CD4-positive, alpha-beta T cell treated with Interleukin-6 for 4 hours (primary cell): ENCODE measurements around the gene HNRNPH1.
"Not testable (repeated sequence)": the region's sequence is repeated elsewhere in the genome, so short reads cannot be mapped to it uniquely, and the experiment has no call there.

Source experiments
- DNase-seq: peaks from one replicate; pipeline ENCODE4 v3.0.0-alpha.2; 2020; ENCODE audit warnings: mixed read lengths

HNRNPH1 gene, protein sequence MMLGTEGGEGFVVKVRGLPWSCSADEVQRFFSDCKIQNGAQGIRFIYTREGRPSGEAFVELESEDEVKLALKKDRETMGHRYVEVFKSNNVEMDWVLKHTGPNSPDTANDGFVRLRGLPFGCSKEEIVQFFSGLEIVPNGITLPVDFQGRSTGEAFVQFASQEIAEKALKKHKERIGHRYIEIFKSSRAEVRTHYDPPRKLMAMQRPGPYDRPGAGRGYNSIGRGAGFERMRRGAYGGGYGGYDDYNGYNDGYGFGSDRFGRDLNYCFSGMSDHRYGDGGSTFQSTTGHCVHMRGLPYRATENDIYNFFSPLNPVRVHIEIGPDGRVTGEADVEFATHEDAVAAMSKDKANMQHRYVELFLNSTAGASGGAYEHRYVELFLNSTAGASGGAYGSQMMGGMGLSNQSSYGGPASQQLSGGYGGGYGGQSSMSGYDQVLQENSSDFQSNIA

DNA sequence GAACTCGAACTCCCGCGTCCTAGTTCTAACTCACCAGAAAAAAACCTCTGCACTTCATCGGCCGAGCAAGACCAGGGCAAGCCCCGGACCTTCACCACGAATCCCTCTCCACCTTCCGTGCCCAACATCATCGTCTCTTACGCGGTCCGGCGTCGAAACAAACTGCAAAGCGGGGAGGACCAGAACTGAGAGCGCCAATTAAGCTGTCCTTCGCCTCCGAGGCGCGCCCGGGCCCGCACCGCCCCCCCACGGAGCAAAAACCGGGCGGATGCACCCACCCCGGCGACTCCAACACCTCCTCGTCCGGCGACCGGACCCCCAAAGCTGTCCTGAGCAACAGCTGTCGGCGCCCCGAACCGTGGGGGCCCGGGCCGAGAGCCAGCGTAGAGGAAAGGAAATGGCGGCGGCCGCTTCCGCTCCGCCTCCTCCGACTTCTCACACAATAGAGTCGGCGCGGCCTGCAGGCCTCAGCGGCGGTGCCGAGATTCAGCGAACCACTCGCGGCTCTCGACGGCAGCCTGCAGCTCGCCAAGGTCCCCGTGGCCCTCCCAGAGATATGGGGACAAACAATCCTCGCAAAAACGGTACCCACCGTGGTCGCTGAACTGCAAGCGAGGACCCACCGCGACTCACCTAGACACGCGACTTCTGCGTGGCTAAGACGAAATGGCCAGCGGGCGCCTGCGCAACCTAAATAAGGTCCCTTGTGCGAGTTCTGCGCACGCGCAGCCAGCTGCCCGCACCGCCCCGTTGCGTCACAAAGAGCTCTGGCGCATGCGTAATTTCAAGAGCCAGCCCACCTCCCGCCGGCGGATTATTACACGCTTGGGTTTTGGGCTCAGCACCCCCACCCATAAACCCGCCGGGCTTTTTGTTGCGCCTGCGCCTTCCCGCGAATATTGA lies at the start of gene HNRNPH1:
HNRNPH1 (minus strand) TSS at position 669 of the 903 bp plus-strand sequence; CDS start at position 131, 538 bp downstream.
- peak; percentile 98 for DNase-seq

DNA sequence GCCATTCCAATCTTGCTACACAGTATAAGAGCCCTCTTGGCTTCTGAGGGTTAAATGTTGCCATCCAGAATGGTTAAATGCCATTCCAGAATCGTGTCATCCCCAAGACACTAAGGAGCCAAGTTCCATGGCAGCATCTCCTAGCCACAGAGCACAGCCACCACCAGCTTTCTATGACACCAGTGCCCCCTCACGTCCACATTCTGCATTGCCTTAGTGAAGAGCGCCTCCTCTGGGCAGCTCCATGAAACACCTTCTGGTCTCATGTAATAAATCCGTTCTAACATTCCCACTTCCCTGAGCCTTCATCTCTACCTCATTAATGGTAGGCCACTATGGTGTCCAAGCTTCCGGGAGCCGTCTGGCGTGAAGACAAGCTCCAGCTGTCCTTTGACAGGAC lies 44.9 kb upstream of the HNRNPH1 start:
- DNase-seq, result peak; percentile 53

DNA sequence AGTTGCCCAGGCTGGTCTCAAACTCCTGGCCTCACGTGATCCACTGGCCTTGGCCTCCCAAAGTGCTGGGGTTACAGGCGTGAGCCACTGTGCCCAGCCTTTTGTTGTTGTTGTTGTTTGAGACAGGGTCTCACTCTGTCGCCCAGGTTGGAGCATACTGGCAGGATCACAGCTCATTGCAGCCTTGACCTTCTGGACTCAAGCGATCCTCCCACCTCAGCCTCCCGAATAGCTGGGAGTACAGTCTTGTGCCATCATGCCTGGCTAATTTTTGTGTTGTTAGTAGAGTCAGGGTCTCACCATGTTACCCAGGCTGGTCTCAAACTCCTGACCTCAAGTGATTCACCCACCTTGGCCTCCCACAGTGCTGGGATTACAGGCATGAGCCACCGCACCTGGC lies 38.2 kb upstream of the HNRNPH1 start:
- DNase-seq, result not testable (repeated sequence)

DNA sequence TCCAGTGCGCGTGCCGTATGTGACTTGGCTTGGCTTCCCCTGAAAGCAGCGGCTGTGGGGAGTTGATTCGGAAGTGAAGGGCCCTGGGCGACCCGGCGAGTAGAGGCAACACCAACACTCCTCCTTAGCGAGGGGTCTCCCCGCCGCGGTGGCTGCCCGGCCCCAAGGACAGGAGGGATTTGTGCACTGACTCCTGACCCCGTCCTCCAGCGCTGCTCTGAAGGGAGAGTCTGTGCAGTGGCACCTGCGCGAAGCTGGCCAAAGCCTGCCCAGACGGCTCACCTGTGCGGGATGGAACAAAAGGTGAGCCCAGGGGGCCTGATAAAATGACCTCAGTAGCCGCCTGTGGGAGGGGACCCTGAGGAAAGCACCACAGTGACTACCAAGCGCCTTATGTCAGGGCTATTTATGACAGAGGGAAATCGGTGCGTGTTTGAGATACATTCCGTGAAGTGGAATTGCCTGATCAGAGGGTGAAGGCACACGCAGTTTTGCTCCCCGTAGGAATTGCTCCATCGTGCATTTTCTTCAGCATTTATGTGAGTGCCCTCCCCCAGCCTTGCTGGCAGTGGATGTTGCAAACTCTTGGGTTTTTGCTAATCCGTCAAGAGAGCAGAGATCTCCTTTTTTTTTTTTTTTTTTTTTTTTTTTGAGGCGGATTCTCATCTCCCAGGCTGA lies 34.8 kb upstream of the HNRNPH1 start:
- DNase-seq, result not testable (repeated sequence)

DNA sequence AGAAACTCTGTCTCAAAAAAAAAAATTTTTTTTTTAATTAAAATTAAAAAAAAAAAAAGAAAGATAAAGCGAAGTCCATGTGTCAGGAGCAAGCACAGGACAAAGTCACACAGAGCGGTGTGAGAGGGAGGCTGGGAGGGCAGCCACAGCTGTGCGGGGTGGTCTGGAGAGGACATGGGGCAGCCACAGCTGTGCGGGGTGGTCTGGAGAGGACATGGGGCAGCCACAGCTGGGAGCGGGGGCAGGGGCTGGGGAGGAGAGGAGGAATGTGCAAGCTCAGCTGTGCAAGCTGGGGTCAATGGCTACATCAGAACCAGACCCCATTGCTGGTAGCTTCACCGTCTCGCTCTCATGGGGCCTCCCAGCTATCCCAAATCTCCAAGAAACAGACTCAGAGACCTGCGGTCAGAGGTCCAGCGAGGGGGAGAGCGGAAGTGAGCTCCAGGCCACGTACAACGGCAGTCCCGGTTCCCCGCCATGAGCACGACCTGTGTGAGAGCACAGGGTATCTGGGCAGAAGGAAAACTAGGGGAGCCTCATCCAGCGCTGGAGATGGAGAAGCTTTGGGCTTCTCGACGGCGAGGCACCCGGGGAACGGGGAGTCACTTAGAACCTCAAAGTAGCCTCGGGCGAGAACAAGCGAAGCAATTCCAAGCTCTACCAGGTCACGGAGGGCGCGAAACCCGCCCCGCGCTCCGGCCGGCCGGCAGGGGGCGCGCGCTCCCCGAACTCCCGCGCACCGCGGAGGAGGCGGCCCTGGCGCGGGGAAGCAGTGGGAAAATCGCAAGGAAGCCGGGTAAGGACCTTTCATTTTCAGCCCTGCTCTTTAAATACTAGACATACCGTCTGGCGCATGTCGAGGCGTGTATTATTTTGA lies 34.1 kb upstream of the HNRNPH1 start:
- DNase-seq, result not testable (repeated sequence)

DNA sequence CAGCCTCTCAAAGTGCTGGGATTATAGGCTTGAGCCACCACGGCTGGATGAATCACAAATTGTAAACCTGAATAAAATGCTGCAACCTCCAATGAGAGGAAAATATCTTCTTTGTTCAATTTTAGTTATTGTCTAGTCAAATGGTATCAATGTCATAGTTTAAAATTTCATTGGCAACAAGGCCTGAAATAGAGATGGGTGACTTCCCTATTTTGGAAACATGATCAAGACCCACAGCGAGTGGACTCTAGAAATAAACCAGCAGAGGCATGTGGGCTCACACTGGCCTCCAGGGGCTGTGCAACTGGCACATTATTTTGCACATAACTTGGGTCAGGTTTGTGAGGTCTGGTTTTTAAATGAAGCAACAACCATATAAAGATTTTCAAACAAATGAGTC lies 29.7 kb upstream of the HNRNPH1 start:
- DNase-seq, result not testable (repeated sequence)

DNA sequence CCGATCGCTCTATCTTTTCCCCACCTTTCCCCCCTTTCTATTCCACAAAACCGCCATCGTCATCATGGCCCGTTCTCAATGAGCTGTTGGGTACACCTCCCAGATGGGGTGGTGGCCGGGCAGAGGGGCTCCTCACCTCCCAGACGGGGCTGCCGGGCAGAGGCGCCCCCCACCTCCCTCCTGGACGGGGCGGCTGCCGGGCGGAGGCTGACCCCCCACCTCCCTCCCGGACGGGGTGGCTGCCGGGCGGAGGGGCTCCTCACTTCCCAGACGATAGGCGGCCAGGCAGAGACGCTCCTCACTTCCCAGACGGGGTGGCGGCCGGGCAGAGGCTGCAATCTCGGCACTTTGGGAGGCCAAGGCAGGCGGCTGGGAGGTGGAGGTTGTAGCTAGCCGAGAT lies 26.8 kb upstream of the HNRNPH1 start:
- not testable (repeated sequence) for DNase-seq

DNA sequence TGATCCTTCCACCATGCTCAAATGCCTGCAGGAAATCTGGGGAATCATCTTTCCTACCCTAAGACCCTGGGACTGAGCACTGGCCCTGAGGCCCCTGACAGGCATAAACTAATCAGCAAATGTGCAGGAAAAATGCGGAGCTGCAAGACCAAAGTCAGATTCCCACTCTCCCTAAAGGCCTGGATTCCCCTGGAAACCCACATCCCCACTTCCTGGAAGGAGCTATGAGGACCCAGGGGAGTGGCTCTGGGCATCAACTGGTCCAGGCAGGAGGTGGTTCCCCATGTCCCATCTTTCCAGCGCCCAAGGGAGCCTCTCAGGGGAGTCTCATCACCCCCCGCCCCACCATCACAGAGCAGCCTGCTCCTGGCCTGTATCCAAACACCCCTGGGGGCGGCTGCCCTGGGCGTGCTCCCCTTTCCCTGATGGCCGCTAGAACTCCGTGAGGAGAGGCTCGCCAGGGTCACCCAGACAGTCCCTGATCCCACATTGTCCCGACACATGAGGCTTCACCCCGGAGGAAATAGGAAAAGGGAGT lies 25.8 kb upstream of the HNRNPH1 start:
- DNase-seq, result not testable (repeated sequence)

DNA sequence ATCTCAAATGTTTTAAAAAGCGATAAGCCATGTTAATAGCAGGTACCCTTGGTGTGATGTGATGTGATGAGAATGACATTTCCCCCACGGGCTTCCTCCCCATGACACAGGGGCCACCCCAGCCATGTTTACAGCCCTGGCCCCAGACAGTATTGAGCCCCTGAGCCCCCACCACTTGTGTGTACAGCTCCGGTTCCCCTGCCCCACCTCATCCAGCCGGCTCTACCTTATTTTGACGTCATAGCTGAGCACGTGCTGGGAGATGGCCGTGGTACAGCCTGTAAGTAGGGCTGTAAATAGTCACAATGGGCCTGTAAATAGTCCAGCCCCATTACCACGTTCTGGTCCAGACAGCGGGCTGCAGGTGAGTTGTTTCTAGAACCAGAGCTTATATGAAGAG lies 24.9 kb upstream of the HNRNPH1 start:
- no peak for DNase-seq

DNA sequence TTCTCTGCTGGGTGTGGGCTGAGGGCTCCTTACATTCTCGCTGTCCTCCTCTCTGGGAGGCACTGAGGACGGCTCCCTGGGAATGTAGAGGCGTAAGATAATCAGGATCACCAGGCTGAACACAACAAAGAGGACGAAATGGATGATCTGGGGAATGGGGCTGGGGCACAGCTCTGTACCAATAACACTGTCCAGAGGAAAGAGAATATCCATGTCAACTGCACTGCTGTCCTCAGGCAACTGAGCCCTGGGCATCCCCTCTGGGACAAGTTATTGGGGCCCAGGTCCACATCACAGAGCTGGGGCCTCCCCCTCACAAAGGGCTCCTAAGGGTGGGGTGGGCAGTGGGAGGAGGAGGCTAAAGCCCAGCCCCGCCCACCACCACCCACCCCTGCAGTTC lies 21.3 kb upstream of the HNRNPH1 start:
- not testable (repeated sequence) for DNase-seq

DNA sequence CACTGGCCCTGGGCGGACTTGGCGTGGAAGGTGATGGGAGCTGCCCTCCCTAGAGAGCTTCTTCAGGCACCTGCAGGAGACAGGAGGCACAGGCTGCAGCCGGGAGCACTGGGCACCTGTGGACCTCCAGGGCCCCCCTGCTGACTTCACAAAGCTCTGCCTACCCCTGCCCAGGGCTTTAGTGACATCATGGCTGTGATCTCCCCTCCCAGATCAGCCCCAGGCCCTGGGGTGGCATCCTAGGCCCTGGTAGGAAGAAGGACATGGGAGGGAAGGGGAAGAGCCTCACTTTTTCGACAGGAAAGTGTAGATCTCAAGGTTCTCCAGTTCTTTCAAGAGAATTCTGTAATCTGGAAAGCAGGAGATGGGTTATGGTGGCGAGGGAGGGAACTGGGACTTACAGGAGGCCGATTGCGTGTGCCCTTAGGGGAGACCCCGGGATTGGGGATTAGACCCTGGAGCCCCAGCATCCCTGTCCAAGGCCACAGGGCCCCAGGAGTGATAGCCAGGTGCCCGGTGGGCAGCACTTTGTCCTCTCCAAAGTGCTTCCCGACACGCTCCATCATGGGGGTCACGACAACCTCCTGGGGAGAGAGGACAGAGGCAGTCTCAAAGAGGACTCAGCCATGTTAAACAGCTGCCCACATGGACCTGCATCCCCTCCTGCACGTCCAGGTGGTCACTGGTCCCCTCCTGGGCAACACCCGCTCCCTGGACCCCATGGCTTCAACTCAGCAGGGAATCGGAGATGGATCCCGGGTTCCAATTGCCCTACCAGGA lies 19.9 kb upstream of the HNRNPH1 start:
- not testable (repeated sequence) for DNase-seq

DNA sequence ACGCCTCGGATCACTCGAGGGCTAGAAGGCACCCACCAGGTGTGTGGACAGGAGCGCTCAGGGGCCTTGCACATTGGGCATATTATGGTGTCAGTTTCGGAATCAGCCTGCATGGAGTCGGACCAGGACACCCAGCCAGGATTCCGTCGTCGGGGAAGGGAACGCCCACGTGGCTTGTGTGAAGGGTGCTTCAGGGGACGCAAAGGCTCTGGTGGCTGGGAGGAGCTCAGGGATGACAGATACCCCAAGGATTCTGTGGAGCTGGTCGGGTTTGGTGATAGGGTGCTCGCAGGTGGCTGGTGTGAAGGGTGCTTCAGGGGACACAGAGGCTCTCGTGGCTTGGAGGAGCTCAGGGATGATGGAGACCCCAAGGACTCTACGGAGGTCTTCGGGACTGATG lies 19.2 kb upstream of the HNRNPH1 start:
- DNase-seq, result not testable (repeated sequence)

DNA sequence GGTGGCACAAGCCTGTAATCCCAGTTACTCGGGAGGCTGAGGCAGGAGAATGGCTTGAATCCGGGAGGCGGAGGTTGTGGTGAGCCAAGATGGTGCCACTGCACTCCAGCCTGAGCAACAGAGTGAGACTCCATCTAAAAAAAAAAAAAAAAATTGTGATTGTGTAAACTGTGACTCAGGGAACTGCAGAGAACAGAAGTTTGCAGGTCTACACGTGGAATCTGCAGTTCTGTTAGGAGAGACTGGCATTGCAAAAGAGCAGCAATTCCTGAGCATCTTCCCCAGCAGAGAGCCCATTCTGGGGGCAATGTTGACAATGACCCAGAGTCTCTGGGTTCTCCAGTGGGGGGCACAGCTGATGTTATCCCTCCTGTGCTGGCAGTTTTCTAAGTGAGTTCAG lies 18.3 kb upstream of the HNRNPH1 start:
- DNase-seq, result not testable (repeated sequence)

DNA sequence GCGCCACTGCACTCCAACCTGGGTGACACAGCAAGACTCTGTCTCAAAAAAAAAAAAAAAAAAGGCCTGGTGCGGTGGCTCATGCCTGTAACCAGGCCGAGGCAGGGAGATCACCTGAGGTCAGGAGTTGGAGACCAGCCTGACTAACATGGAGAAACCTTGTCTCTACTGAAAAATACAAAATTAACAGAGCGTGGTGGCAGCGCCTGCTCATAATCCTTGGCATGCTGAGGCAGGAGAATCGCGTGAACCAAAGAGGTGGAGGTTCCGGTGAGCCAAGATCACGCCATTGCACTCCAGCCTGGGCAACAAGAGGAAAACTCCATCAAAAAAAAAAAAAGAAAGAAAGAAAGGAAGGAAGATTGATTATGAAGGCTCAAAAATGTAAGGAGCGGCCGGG lies 15.8 kb upstream of the HNRNPH1 start:
- not testable (repeated sequence) for DNase-seq

DNA sequence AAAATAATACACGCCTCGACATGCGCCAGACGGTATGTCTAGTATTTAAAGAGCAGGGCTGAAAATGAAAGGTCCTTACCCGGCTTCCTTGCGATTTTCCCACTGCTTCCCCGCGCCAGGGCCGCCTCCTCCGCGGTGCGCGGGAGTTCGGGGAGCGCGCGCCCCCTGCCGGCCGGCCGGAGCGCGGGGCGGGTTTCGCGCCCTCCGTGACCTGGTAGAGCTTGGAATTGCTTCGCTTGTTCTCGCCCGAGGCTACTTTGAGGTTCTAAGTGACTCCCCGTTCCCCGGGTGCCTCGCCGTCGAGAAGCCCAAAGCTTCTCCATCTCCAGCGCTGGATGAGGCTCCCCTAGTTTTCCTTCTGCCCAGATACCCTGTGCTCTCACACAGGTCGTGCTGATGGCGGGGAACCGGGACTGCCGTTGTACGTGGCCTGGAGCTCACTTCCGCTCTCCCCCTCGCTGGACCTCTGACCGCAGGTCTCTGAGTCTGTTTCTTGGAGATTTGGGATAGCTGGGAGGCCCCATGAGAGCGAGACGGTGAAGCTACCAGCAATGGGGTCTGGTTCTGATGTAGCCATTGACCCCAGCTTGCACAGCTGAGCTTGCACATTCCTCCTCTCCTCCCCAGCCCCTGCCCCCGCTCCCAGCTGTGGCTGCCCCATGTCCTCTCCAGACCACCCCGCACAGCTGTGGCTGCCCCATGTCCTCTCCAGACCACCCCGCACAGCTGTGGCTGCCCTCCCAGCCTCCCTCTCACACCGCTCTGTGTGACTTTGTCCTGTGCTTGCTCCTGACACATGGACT lies 11.1 kb upstream of the HNRNPH1 start:
- DNase-seq, result not testable (repeated sequence)

DNA sequence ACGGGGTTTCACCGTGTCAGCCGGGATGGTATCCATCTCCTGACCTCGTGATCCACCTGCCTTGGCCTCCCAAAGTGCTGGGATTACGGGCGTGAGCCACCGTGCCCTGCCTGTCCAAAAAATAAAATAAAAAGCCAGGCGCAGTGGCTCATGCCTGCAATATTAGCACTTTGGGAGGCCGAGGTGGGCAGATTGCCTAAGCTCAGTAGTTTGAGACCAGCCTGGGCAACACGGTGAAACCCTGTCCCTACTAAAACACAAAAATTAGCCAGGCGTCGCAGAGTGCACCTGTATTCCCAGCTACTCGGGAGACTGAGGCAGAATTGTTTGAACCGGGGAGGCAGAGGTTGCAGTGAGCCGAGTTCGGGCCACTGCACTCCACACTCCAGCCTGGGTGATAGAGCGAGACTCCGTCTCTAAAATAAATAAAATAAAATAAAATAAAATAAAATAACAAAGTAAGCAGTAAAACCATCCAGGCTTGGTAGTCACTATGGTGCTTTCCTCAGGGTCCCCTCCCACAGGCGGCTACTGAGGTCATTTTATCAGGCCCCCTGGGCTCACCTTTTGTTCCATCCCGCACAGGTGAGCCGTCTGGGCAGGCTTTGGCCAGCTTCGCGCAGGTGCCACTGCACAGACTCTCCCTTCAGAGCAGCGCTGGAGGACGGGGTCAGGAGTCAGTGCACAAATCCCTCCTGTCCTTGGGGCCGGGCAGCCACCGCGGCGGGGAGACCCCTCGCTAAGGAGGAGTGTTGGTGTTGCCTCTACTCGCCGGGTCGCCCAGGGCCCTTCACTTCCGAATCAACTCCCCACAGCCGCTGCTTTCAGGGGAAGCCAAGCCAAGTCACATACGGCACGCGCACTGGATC lies 10.3 kb upstream of the HNRNPH1 start:
- DNase-seq, result not testable (repeated sequence)

DNA sequence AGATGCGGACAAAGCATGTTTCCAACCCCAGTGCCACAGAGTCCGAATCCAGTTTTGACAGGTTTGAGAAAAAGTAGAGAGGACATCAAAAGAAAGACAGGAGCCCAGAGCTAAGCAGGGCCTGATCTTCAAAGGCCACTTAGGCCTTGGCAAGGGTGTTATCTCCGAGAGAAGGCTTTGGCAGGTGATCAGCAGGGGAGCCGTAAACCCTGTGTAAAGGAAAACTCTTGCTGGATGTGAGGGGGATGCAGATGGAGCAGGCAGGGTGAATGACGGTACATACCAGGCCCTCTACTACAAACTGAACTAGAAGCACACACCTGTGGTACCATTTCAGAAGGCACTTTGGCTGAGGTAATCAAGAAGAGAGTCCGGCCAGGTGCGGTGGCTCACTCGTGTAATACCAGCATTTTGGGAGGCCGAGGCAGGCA lies 1.4 kb upstream of the HNRNPH1 start:
- DNase-seq, result no peak

DNA sequence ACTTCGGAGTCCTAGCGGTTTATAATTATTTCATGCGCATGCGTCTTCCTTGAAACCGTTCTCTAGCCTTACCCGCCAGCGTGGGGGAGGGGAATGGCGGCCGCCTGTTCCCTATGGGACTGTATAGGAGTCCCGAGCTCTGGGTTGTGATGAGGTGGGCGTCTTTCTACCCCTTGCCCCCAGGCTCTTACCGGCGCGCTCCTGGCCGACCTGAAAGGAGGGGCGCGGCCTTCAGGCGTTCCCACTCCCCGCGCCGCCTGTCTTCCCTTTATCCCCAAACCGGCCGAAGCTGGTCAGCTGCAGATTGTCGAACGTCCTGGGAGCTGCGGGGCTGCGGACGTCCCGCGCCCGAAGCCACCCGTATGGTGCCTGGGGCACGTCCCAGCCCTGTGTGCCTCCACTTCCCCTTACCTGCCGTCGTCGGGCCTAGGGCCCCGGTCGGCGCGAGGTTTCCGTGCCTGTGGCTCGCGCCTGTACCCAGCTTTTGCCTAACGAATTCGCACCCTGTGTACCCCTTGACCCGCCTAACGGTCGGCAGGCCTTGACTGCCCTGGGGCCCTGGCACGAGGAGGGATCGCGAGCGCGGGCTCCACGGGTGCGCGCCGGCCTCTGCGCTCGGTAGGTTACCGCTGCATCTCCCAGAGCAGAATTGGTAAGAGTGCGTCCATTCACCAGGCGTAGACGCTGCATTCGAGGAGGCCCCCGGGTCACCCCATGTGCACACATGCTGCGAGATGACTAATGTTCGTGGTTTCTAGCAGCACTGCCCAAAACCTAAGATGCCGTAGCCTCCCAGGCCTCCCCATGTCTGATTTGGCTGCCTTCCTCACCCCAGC lies 653 bp upstream of the HNRNPH1 start:
- DNase-seq, result peak; percentile 51
